Testis (tissue), 2 donors: ENCODE measurements around the gene ITPKB.
A peak's percentile ranks its signal among the peaks of the same experiment; 100 is the strongest.

Experiments
- CTCF ChIP-seq, 3 experiments: fragments of 450-650 bp in 2 of 3; fragments of 200-600 bp in 1 of 3; sonication (generic) in 1 of 3; IDR thresholded peaks; one replicate each; pipeline ENCODE4 v1.5.1; 2016 to 2019; ENCODE audit warnings: antibody characterized with exemption in 3 of 3, mild to moderate bottlenecking in 2 of 3, moderate library complexity in 1 of 3
- POLR2A ChIP-seq: fragments of 450-650 bp; IDR thresholded peaks from one replicate; pipeline ENCODE4 v1.6.1; 2017; ENCODE audit warnings: antibody characterized with exemption, mild to moderate bottlenecking, moderate library complexity

- TF ChIP-seq POLR2A (peak; percentile 23), CTCF (IDR thresholded peaks at IDR 0.05) (peak in 1 of 3 experiments; percentile 20)
Measured at GRCh38 chr1:226702957-226703831, 35.9 kb downstream of the ITPKB start.
